CD4-positive, alpha-beta T cell treated with Interleukin-17A for 1 hour (primary cell): Measurements from ENCODE around the gene NLRC5.
A peak's percentile ranks its signal among the peaks of the same experiment; 100 is the strongest.

Experiments
- DNase-seq: peaks from one replicate; pipeline ENCODE4 v3.0.0-alpha.2; 2020

Gene NLRC5

GRCh38 chr16:57026778-57027062 is 37.4 kb downstream of the NLRC5 start:
- DNase-seq = no peak

GRCh38 chr16:57027067-57027466 is 37.7 kb downstream of the NLRC5 start:
- no peak for DNase-seq

- no peak for DNase-seq
Measured at GRCh38 chr16:57028086-57028485, 38.7 kb downstream of the NLRC5 start.

- peak; percentile 39 for DNase-seq
Measured at GRCh38 chr16:57029161-57030160, 40.1 kb downstream of the NLRC5 start.

GRCh38 chr16:57030346-57030902 is 41.1 kb downstream of the NLRC5 start:
- no peak for DNase-seq

GRCh38 chr16:57031156-57031555 is 41.8 kb downstream of the NLRC5 start:
- DNase-seq = no peak

GRCh38 chr16:57032346-57032745 is 43.0 kb downstream of the NLRC5 start:
- no peak for DNase-seq

- DNase-seq = no peak
Measured at GRCh38 chr16:57032931-57033330, 43.6 kb downstream of the NLRC5 start.

GRCh38 chr16:57036315-57036714 is 47.0 kb downstream of the NLRC5 start:
- no peak for DNase-seq

- DNase-seq = no peak
Measured at GRCh38 chr16:57036945-57037344, 47.6 kb downstream of the NLRC5 start.

GRCh38 chr16:57038166-57038565 is 48.8 kb downstream of the NLRC5 start:
- DNase-seq = no peak

- peak; percentile 51 for DNase-seq
Measured at GRCh38 chr16:57039148-57039812, 49.9 kb downstream of the NLRC5 start.

GRCh38 chr16:57041182-57042156 is 52.1 kb downstream of the NLRC5 start:
- peak; percentile 86 for DNase-seq

GRCh38 chr16:57042157-57043111 is 53.1 kb downstream of the NLRC5 start:
- DNase-seq = peak; percentile 69

- no peak for DNase-seq
Measured at GRCh38 chr16:57043248-57043647, 53.9 kb downstream of the NLRC5 start.

- no peak for DNase-seq
Measured at GRCh38 chr16:57044931-57045693, 55.8 kb downstream of the NLRC5 start.

- DNase-seq = peak; percentile 46
Measured at GRCh38 chr16:57045694-57046381, 56.5 kb downstream of the NLRC5 start.

GRCh38 chr16:57048095-57048494 is 58.7 kb downstream of the NLRC5 start:
- no peak for DNase-seq

GRCh38 chr16:57049678-57050077 is 60.3 kb downstream of the NLRC5 start:
- DNase-seq = no peak

- no peak for DNase-seq
Measured at GRCh38 chr16:57051696-57052228, 62.4 kb downstream of the NLRC5 start.
